ENCODE data around the gene CDH4. TPM values are rescaled to one million over a fixed set of nuclear protein-coding genes. Genes with fewer than 3 reads are reported as not detected.

CDH4 gene
- total RNA-seq, 1 donor from 2014 or later: 39.7 TPM

GRCh38 chr20:61378694-61379355 lies 126.8 kb downstream of the CDH4 start:
- no peak for TF ChIP-seq CTCF (IDR thresholded peaks at IDR 0.05; ENCODE audit: insufficient read depth, low read length, poor library complexity, severe bottlenecking)
- no peak for DNase-seq (ENCODE audit: low read depth)

GRCh38 chr20:61379898-61380544 lies 128.0 kb downstream of the CDH4 start:
- no peak overlapping the region for H3K4me3 ChIP-seq (ENCODE audit: low read depth, low read length)
- TF ChIP-seq CTCF (IDR thresholded peaks at IDR 0.05; ENCODE audit: insufficient read depth, low read length, poor library complexity, severe bottlenecking): no peak
- H3K27me3 ChIP-seq (ENCODE audit: control insufficient read depth, insufficient read depth, low read length): no peaks in the 10 kb centered on the region
- no peak for DNase-seq (ENCODE audit: low read depth)
- no peaks in the 10 kb centered on the region for H3K36me3 ChIP-seq (ENCODE audit: control insufficient read depth, insufficient read depth, low read length)

More at GRCh38 chr20:61378694-61379355, 126.8 kb downstream of the CDH4 start:
- Histone ChIP-seq H3K36me3 (ENCODE audit: control insufficient read depth, insufficient read depth, low read length) (no peaks in the 10 kb centered on the region), H3K4me3 (ENCODE audit: low read depth, low read length) (no peak overlapping the region), H3K27me3 (ENCODE audit: control insufficient read depth, insufficient read depth, low read length) (no peaks in the 10 kb centered on the region)

DNA sequence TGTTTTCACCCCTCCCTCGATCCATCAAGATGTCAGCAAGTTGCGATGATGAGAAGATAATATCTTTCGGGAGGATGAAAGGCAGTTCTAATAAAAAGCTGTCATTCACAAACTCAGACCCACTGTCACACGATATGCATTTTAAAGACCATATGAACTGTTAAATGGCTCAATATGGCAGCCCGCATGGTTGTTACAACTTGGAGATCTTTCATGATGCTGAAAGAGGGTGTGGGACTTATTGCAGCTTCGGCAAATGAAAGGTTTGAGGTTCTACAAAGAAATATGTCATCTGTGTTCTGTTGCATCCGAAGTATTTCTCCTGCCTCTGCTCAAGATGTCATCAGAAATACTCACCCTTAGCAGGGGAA lies 128.5 kb downstream of the CDH4 start:
- Histone ChIP-seq H3K27me3 (ENCODE audit: control insufficient read depth, insufficient read depth, low read length) (no peaks in the 10 kb centered on the region), H3K36me3 (ENCODE audit: control insufficient read depth, insufficient read depth, low read length) (no peaks in the 10 kb centered on the region), H3K4me3 (ENCODE audit: low read depth, low read length) (no peak overlapping the region)
- TF ChIP-seq CTCF (IDR thresholded peaks at IDR 0.05; ENCODE audit: insufficient read depth, low read length, poor library complexity, severe bottlenecking): no peak
- DNase-seq (ENCODE audit: low read depth): no peak

DNA sequence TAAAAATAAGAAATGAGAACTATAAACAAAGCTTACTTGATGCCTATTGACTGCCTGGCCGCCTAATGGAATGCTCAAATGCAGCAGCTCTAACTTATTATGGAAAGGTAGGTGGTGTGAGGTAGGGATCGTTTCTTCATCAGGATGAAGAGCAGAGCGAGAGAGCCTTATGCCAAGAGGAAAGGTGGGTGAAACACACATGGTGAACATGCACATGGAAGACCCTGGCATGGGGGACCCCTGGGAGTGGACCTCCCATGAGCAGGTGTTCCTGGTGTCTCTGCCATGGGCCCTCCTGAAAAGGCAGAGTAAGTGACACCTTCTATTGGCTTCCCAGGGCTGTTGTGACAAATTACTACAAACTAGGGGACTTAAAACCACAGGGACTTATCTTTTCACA lies 130.1 kb downstream of the CDH4 start:
- no peak overlapping the region for H3K4me3 ChIP-seq (ENCODE audit: low read depth, low read length)

DNA sequence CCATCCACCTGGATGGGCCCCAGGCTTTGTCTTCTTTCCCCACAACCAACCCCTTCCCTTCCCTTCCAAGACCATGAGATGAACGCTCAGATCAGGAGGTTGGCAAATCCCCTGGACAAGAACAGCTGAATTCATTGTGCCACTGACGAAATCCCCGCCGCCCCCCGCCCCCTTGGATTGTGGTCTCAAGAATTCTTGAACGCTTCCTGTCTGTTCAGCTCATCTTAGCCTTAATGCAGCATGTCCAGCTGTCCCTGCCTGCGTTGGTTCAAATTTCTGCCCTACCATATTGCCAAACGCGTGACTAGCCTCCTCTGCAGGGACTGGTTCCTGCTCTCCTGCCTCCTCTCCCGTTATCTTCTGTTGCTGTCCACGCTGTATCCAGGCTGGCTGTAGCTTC lies 133.2 kb downstream of the CDH4 start:
- Histone ChIP-seq H3K27me3 (ENCODE audit: control insufficient read depth, insufficient read depth, low read length) (no peaks in the 10 kb centered on the region), H3K36me3 (ENCODE audit: control insufficient read depth, insufficient read depth, low read length) (no peaks in the 10 kb centered on the region), H3K4me3 (ENCODE audit: low read depth, low read length) (no peak overlapping the region)
- no peak for DNase-seq (ENCODE audit: low read depth)
- TF ChIP-seq CTCF (IDR thresholded peaks at IDR 0.05; ENCODE audit: insufficient read depth, low read length, poor library complexity, severe bottlenecking): no peak

More for the DNA sequence above, 130.1 kb downstream of the CDH4 start:
- no peak for DNase-seq (ENCODE audit: low read depth)
- Histone ChIP-seq H3K27me3 (ENCODE audit: control insufficient read depth, insufficient read depth, low read length) (no peaks in the 10 kb centered on the region), H3K36me3 (ENCODE audit: control insufficient read depth, insufficient read depth, low read length) (no peaks in the 10 kb centered on the region)
- TF ChIP-seq CTCF (IDR thresholded peaks at IDR 0.05; ENCODE audit: insufficient read depth, low read length, poor library complexity, severe bottlenecking): no peak

DNA sequence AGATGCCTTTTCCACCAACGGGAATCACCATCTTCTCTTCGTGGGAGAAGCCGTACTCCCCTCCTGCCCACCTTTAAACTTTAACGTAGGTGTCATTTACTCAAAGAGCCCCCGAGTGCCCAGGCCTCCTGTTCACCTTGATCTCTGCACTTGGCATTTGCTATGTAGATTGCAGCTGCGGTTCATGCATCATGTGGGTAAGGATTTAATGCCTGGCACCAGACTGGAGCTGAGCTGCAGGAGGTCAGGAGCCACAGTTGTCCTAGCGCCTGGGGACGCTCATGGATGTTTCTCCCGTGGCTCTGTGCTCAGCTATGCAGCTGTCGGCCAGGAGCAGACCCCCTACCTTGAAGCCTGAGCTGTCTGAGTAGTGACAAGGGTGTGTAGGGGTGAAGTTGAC lies 133.7 kb downstream of the CDH4 start:
- Histone ChIP-seq H3K4me3 (ENCODE audit: low read depth, low read length) (no peak overlapping the region), H3K27me3 (ENCODE audit: control insufficient read depth, insufficient read depth, low read length) (no peaks in the 10 kb centered on the region), H3K36me3 (ENCODE audit: control insufficient read depth, insufficient read depth, low read length) (no peaks in the 10 kb centered on the region)
- no peak for TF ChIP-seq CTCF (IDR thresholded peaks at IDR 0.05; ENCODE audit: insufficient read depth, low read length, poor library complexity, severe bottlenecking)
- no peak for DNase-seq (ENCODE audit: low read depth)
